Fibroblast of lung (primary cell): ENCODE measurements around the gene PLCG1.

Source experiments
- CTCF ChIP-seq, 2 donors: IDR thresholded peaks in 1 of 2; conservative IDR thresholded peaks in 1 of 2; 1 replicate in 1 of 2; 2 replicates in 1 of 2; pipeline ENCODE4 v1.5.1; 2011 to 2012; ENCODE audit warnings: low read length in 2 of 2, control low read depth in 1 of 2, inconsistent platforms in 1 of 2, low read depth in 1 of 2, mild to moderate bottlenecking in 1 of 2
- EZH2 ChIP-seq: IDR thresholded peaks from 2 replicates; pipeline ENCODE4 v1.5.1; 2012; ENCODE audit warnings: low read length, control low read depth, mild to moderate bottlenecking; ENCODE audit errors: missing control alignments

- no peak for TF ChIP-seq CTCF (conservative IDR thresholded peaks at IDR 0.05 in 1 of 2, IDR thresholded peaks at IDR 0.05 in 1 of 2; ENCODE audit: low read depth in 1 of 2, low read length in 2 of 2)
- no peak for TF ChIP-seq EZH2
Measured at GRCh38 chr20:41205313-41205712, 68.0 kb downstream of the PLCG1 start.
